BJ (cell line): Measurements from ENCODE around the gene DENND1C. TPM values are rescaled to one million over a fixed set of nuclear protein-coding genes. Genes with fewer than 3 reads are reported as not detected.

Source experiments
- CTCF ChIA-PET: fragments of 350-600 bp; formaldehyde crosslinking; extraction: SDS; loops from one replicate; lab custom pipeline; 2021; ENCODE audit warnings: antibody characterized with exemption, inconsistent platforms; lab: Yijun Ruan, JAX
- POLR2A ChIA-PET: fragments of 300-600 bp; sonication (Branson Sonifier 250); formaldehyde crosslinking; extraction: SDS; loops from one replicate; lab custom pipeline; 2021; ENCODE audit warnings: antibody characterized with exemption; lab: Charles Lee
- DNase-seq: peaks from one replicate; pipeline ENCODE4 v3.0.0-alpha.2; 2011; ENCODE audit warnings: low read depth
- H3K27me3 ChIP-seq: 2 replicates; pipeline ENCODE4 v1.6.0; 2011; ENCODE audit warnings: low read length; ENCODE audit not compliant: control insufficient read depth, insufficient read depth
- H3K36me3 ChIP-seq: 2 replicates; pipeline ENCODE4 v1.5.1; 2011; ENCODE audit warnings: low read length; ENCODE audit not compliant: control insufficient read depth, insufficient read depth
- H3K4me3 ChIP-seq: 2 replicates; pipeline ENCODE4 v1.5.1; 2011; ENCODE audit warnings: low read depth, mild to moderate bottlenecking, control low read depth, low read length
- polyA plus RNA-seq: library from polyadenylated mRNA; depleted of rRNA; stranded (reverse); fragments of >200 nt; gene quantifications from 2 replicates; pipeline ENCODE4 v1.2.3, GENCODE V29; 2011
- TF ChIP-seq, protein P1 (sequence below): IDR thresholded peaks from 2 replicates; pipeline ENCODE4 v1.5.1; 2011; ENCODE audit warnings: low read depth, mild to moderate bottlenecking, control low read depth, inconsistent platforms, low read length, moderate library complexity; ENCODE audit not compliant: insufficient read depth

The DENND1C gene
- polyA plus RNA-seq, 1 experiment: 0.07 TPM

DNA sequence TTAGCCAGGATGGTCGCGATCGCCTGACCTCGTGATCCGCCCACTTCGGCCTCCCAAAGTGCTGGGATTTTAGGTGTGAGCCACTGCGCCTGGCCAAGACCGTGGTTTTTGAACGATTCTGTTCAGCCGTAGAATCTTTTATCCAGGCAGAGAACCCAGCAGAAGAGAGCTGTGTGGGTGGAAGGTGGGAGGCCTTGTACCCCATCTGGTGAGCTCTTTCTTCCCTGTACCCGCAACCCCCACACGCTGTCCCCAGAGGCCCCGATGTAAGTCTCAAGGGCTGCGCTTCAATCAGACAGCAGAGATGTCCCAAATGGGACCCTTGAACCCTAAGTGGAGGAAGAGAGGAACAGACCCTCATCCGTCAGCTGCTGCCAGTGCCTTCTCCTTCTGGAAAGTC, 25.7 kb downstream of the DENND1C start:
- ChIA-PET POLR2A (no interaction called here), CTCF (interaction anchor here (1.7 kb wide), 1 partner anchor 19 kb away, joined by 4 read pairs; no protein-coding TSS in a partner anchor)
- DNase-seq: no peak
- Histone ChIP-seq H3K4me3 (no peak overlapping the region), H3K36me3 (peaks cover 8% of the 10 kb centered on the region), H3K27me3 (no peaks in the 10 kb centered on the region)
- TF ChIP-seq, protein P1, sequence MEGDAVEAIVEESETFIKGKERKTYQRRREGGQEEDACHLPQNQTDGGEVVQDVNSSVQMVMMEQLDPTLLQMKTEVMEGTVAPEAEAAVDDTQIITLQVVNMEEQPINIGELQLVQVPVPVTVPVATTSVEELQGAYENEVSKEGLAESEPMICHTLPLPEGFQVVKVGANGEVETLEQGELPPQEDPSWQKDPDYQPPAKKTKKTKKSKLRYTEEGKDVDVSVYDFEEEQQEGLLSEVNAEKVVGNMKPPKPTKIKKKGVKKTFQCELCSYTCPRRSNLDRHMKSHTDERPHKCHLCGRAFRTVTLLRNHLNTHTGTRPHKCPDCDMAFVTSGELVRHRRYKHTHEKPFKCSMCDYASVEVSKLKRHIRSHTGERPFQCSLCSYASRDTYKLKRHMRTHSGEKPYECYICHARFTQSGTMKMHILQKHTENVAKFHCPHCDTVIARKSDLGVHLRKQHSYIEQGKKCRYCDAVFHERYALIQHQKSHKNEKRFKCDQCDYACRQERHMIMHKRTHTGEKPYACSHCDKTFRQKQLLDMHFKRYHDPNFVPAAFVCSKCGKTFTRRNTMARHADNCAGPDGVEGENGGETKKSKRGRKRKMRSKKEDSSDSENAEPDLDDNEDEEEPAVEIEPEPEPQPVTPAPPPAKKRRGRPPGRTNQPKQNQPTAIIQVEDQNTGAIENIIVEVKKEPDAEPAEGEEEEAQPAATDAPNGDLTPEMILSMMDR: no peak

DNA sequence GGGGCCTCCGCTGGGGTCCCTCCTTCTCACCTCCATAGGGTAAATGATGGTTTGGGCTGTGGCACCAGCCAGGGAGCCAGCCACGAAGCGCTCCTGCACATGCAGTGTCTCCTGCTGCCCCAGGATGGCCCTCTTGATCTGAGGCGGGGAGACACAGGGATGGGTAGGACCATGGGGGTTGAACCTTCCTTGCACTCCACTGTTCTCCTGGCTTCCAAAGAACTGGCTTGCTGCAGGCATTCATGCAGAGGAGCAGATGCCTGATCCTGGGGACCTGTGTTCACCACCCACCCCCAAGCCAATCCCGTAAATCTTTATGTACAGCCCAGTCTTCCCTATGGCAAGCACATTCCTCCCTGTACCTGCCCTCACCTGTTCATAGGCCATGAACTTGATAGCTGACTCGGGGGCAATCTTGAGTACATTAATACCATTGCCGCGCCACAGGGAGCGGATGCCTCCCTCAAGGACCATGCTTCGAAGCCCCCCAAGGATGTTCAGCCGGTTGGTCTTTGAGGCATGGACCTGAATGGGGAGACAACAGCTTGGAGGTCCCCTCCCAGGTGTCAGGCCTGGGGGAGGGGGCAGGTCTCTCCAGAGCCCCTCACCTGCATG, 27.5 kb downstream of the DENND1C start:
- CTCF ChIA-PET: interaction anchor here (1.7 kb wide), 1 partner anchor 17 kb away, joined by 4 read pairs; no protein-coding TSS in a partner anchor

DNA sequence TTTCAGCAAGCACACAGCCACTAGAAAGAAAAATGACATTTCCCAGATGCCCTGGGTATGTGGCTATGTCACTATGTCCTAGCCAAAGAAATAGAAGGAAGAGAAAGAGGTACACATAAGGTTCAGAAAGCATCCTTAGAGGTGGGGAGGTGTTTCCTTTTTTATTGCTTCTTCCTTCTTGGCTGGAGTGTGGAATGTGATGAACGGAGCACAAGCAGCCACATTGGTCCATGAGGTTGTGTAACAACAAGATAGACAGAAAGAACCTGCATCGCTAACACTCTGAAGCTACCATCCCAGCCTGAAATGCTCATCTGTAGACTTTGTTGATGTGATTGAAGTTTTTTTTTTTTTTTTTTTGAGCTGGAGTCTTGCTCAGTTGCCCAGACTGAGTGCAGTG, 28.7 kb downstream of the DENND1C start:
- TF ChIP-seq, protein P1: no peak
- CTCF ChIA-PET: no interaction called here
- Histone ChIP-seq H3K4me3 (no peak overlapping the region), H3K27me3 (no peaks in the 10 kb centered on the region), H3K36me3 (peaks cover 8% of the 10 kb centered on the region)
- no peak for DNase-seq
- POLR2A ChIA-PET: no interaction called here

More for the DNA sequence above, 27.5 kb downstream of the DENND1C start:
- peaks cover 8% of the 10 kb centered on the region for H3K36me3 ChIP-seq
- POLR2A ChIA-PET: no interaction called here
- TF ChIP-seq, protein P1: no peak
- no peaks in the 10 kb centered on the region for H3K27me3 ChIP-seq
- no peak overlapping the region for H3K4me3 ChIP-seq
- DNase-seq: no peak

DNA sequence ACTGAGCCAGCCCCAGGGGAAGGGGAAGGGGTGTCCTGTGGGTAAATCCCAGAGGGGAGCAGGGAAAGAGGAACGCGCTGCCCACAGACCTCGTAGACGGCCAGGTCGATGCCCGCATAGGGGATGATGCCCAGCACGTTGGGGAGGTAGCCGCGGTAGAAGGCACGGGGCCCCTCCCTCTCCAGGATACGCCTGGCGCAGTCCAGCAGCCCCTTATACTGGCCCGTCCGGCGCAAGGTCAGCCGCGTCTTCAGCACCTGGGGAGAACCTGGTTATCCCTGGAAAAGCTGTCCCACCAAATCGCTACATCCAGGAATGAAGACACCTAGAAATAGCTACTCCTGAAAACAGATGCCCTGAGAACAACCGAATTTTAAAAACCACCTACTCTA, 29.4 kb downstream of the DENND1C start:
- Histone ChIP-seq H3K36me3 (peaks cover 8% of the 10 kb centered on the region), H3K27me3 (no peaks in the 10 kb centered on the region), H3K4me3 (no peak overlapping the region)
- TF ChIP-seq, protein P1: no peak
- CTCF ChIA-PET: no interaction called here
- DNase-seq: no peak
- POLR2A ChIA-PET: no interaction called here

DNA sequence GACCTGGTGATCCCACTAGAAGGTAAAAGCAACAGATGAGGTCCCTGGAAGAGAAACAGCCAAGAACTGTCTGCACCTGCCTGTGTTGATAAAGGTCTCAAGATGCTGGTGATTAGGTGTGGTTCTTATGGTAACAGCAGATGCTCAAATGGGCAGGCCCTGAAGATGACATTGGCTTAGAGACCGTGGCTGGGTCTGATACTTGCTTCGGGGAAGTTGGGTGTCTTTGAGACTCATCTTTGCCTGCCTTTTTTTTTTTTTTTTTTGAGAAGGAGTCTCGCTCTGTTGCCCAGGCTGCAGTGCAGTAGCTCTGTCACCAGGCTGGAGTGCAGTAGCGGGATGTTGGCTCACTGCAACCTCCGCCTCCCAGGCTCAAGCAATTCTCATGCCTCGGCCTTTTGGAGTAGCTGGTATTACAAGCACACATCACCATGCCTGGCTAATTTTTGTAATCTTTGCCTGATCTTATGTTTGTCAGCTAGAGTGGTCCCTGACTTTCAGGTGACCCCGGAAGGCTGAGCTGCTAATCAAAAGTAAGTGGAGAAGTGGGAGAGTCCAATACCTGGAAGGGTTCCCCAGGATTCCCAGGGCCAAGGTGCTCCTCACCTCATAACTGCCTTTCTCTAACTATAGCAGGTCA, 29.9 kb downstream of the DENND1C start:
- POLR2A ChIA-PET: no interaction called here

More for the DNA sequence above, 29.9 kb downstream of the DENND1C start:
- H3K27me3 ChIP-seq: no peaks in the 10 kb centered on the region
- peaks cover 8% of the 10 kb centered on the region for H3K36me3 ChIP-seq
- no peak for DNase-seq
- TF ChIP-seq, protein P1: no peak
- CTCF ChIA-PET: no interaction called here
- H3K4me3 ChIP-seq: no peak overlapping the region
